ENCODE data around the gene VEPH1.

Gene VEPH1

DNA sequence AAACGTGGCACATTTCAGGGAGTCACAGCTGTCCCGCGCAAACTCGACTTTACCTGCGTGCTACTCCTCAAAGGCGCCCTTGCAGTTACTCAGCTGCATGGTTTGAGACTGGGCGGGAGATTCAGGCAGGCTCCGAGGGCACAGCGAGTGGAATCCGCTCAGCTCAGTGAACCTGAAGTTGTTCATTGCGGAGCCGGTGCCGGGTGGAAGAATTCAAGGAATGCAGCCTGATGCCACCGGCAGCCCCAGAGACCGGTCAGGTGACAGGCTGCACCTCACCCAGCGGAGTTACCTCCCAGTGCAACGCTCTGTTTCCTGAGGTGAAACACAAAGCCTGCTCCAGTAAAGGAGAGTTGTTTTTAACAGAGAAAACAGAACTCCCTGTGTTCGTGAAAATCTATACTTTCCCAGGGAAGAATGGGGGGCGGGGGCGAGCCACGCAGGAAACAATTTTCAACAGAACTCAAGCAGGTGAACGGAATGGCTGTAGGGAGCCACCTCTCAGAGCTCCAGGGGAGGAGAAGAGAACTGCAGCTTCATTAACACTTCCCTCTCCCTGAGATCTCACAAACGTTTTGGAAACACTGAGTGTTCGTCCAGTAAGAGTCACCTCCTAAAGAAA is 3.8 kb downstream of the VEPH1 start:
- no peak for DNase-seq (ENCODE audit: extremely low read depth, insufficient read length)
- Histone ChIP-seq H3K27me3 (replicated peaks; ENCODE audit: control insufficient read depth, insufficient read depth, low read length) (no peaks in the 10 kb centered on the region; the same call in 1 of the 2 replicates), H3K36me3 (ENCODE audit: control insufficient read depth, insufficient read depth, low read length) (no peaks in the 10 kb centered on the region), H3K4me3 (replicated peaks; ENCODE audit: low read depth, low read length) (no peak overlapping the region)
- TF ChIP-seq, protein P1, sequence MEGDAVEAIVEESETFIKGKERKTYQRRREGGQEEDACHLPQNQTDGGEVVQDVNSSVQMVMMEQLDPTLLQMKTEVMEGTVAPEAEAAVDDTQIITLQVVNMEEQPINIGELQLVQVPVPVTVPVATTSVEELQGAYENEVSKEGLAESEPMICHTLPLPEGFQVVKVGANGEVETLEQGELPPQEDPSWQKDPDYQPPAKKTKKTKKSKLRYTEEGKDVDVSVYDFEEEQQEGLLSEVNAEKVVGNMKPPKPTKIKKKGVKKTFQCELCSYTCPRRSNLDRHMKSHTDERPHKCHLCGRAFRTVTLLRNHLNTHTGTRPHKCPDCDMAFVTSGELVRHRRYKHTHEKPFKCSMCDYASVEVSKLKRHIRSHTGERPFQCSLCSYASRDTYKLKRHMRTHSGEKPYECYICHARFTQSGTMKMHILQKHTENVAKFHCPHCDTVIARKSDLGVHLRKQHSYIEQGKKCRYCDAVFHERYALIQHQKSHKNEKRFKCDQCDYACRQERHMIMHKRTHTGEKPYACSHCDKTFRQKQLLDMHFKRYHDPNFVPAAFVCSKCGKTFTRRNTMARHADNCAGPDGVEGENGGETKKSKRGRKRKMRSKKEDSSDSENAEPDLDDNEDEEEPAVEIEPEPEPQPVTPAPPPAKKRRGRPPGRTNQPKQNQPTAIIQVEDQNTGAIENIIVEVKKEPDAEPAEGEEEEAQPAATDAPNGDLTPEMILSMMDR (IDR thresholded peaks at IDR 0.05; ENCODE audit: insufficient read depth, low read length, poor library complexity, severe bottlenecking): no peak

DNA sequence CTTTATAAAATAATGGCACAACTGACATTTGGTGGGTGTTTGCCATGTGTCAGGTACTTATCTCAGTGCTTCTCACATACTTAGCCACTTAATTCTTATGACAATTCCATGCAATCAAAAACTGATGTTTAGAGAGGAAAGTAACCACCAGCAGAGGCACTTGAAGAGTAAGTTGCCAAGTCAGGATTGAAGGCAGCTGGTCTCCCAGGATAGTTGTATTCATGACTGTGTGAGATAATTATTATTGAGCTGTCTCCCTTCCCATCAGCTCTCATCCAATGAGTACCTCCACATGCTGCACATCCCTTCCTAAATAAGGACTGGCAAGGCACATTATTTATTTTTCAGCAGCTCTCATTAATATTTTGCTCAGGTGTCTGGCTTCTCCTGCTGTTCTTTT is 4.8 kb downstream of the VEPH1 start:
- no peak overlapping the region for H3K4me3 ChIP-seq (replicated peaks; ENCODE audit: low read depth, low read length)
- H3K27me3 ChIP-seq (replicated peaks; ENCODE audit: control insufficient read depth, insufficient read depth, low read length): no peaks in the 10 kb centered on the region; the same call in 1 of the 2 replicates
- no peak for DNase-seq (ENCODE audit: extremely low read depth, insufficient read length)
- TF ChIP-seq, protein P1 (IDR thresholded peaks at IDR 0.05; ENCODE audit: insufficient read depth, low read length, poor library complexity, severe bottlenecking): no peak
- H3K36me3 ChIP-seq (ENCODE audit: control insufficient read depth, insufficient read depth, low read length): no peaks in the 10 kb centered on the region

DNA sequence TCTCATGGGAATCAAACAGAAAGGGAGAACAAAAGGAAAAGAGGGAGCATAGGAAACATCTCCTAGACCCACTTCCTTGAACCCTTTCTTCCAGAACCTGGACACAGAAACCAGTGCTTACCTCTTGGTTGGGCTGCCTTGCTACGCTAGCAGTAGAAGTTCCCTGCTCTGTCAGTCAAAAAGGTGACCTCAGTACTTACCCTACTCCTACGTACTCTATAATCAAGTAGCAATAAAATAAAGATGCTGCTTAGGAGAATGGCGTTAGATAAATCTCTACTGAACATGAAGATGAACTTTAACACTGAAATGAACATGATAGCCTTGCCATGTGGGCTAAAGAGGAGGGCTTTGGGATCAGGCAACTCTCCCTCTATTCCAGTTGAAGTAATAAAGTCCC is 7.4 kb downstream of the VEPH1 start:
- no peak overlapping the region for H3K4me3 ChIP-seq (replicated peaks; ENCODE audit: low read depth, low read length)
- no peaks in the 10 kb centered on the region for H3K36me3 ChIP-seq (ENCODE audit: control insufficient read depth, insufficient read depth, low read length)
- TF ChIP-seq, protein P1 (IDR thresholded peaks at IDR 0.05; ENCODE audit: insufficient read depth, low read length, poor library complexity, severe bottlenecking): no peak
- DNase-seq (ENCODE audit: extremely low read depth, insufficient read length): no peak
- H3K27me3 ChIP-seq (replicated peaks; ENCODE audit: control insufficient read depth, insufficient read depth, low read length): no peaks in the 10 kb centered on the region; the same call in 1 of the 2 replicates

DNA sequence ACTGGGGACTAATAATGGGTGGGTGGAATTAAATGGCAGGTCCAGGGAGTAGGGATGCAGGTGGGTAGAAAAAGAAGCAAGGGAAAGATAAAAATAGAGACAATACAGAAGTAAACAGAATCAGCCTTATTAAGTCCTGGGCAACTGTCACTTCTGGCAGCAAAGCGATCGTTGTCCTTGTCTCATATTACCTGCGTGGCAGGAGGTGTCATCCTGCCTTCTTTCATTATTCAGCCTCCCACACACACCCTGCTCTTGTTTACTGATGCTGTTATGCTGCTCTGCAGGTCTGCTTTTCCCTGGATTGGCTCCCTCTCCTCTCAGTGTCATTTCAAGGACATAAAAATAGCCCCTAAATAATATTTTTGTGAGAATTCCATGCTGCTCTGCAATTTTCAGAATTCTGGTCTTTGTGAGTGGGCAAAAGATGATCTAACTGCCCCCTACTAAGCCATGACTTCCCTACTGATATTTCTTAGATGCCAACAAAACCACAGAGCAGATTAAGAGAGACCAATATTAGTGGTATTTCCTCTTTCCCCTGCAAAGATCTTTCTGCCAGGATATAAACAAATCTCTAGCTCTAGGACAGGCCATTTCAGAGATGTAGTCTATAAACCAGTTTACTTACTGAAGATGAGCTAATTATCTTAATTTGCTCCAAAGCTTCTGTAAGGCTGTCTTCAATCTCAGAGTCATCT is 8.5 kb downstream of the VEPH1 start:
- no peak overlapping the region for H3K4me3 ChIP-seq (replicated peaks; ENCODE audit: low read depth, low read length)
- TF ChIP-seq, protein P1 (IDR thresholded peaks at IDR 0.05; ENCODE audit: insufficient read depth, low read length, poor library complexity, severe bottlenecking): no peak
- no peaks in the 10 kb centered on the region for H3K36me3 ChIP-seq (ENCODE audit: control insufficient read depth, insufficient read depth, low read length)
- DNase-seq (ENCODE audit: extremely low read depth, insufficient read length): no peak
- H3K27me3 ChIP-seq (replicated peaks; ENCODE audit: control insufficient read depth, insufficient read depth, low read length): no peaks in the 10 kb centered on the region; the same call in 1 of the 2 replicates

DNA sequence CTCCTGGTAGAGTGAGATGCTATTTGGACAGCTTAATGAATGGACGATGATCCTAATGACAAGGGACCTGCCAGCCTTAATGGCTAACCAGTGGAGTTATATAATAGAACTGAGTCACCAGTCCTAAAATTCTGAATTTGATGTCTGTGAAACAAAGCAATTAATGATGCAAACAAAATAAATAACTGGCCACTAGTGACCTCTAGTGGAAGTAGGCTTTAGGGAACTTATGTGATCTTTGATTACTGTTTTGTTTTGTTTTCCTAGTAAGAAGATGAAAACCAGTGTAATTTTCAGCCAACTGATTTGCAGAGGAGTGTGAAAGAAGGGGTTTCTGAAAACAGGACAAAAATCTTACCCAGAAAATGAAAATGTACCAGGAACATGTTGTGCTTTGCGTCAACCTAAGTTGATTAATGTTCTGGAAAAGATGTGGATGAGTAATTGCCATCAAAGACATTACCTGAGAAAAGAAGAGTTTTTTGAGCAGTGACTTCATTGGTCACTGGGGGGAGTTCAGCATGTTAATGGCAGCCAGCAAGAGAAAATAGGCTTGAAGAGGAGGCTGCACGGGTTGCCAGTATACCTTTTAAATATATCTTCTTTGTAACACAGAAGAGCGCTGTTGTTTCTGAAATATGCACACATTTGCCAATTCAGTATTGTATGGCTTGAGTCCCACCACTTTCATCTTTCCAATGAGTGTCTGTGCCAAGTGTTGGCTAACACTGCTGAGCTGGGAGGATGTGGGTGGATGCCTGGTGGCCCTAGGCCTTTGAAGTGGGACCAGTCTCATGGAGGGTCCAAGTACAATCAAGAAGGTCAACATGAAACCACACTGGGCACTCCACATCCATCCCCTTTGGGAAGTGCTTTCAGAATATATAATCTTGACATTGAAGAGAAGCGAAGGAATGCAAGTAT is 9.3 kb downstream of the VEPH1 start:
- H3K4me3 ChIP-seq (replicated peaks; ENCODE audit: low read depth, low read length): no peak overlapping the region
- no peak for DNase-seq (ENCODE audit: extremely low read depth, insufficient read length)

More for the DNA sequence above, 9.3 kb downstream of the VEPH1 start:
- Histone ChIP-seq H3K36me3 (ENCODE audit: control insufficient read depth, insufficient read depth, low read length) (no peaks in the 10 kb centered on the region), H3K27me3 (replicated peaks; ENCODE audit: control insufficient read depth, insufficient read depth, low read length) (no peaks in the 10 kb centered on the region)
- TF ChIP-seq, protein P1 (IDR thresholded peaks at IDR 0.05; ENCODE audit: insufficient read depth, low read length, poor library complexity, severe bottlenecking): peak; percentile 51

All from GM06990 (cell line).